H9 (cell line): Measurements from ENCODE around the gene TSPAN18. TPM values are rescaled to one million over a fixed set of nuclear protein-coding genes. Genes with fewer than 3 reads are reported as not detected.

Experiments
- DNase-seq: peaks from one replicate; pipeline ENCODE4 v3.0.0-alpha.2; 2017
- H2AFZ ChIP-seq: one replicate; pipeline ENCODE4 v1.6.1; 2013; ENCODE audit warnings: mild to moderate bottlenecking, low read length, control low read depth, moderate library complexity
- H2AK5ac ChIP-seq: 2 replicates; pipeline ENCODE4 v1.6.1; 2013; ENCODE audit warnings: low read length, control low read depth, mixed read lengths; ENCODE audit not compliant: insufficient read length
- H2BK120ac ChIP-seq: one replicate; pipeline ENCODE4 v1.6.1; 2013; ENCODE audit warnings: low read depth, mild to moderate bottlenecking, low read length, control low read depth, inconsistent platforms; ENCODE audit not compliant: poor library complexity, severe bottlenecking
- H2BK12ac ChIP-seq: 2 replicates; pipeline ENCODE4 v1.6.1; 2013; ENCODE audit warnings: low read length, control low read depth, mixed read lengths, low read depth; ENCODE audit not compliant: insufficient read length
- H2BK15ac ChIP-seq: 2 replicates; pipeline ENCODE4 v1.6.1; 2013; ENCODE audit warnings: low read depth, low read length, control low read depth
- H2BK20ac ChIP-seq: one replicate; pipeline ENCODE4 v1.6.1; 2013; ENCODE audit warnings: low read depth, mild to moderate bottlenecking, low read length, control low read depth, inconsistent platforms; ENCODE audit not compliant: poor library complexity, severe bottlenecking
- H2BK5ac ChIP-seq: 2 replicates; pipeline ENCODE4 v1.6.1; 2013; ENCODE audit warnings: low read length, control low read depth, mixed read lengths; ENCODE audit not compliant: insufficient read length
- H3K14ac ChIP-seq: 2 replicates; pipeline ENCODE4 v1.6.1; 2013; ENCODE audit warnings: low read length, control low read depth; ENCODE audit not compliant: insufficient read depth
- H3K18ac ChIP-seq: 2 replicates; pipeline ENCODE4 v1.6.1; 2013; ENCODE audit warnings: low read depth, mild to moderate bottlenecking, mixed read lengths, low read length, control low read depth; ENCODE audit not compliant: insufficient read length
- H3K23ac ChIP-seq: 2 replicates; pipeline ENCODE4 v1.6.1; 2013; ENCODE audit warnings: low read length, control low read depth, mixed read lengths, low read depth; ENCODE audit not compliant: insufficient read length
- H3K23me2 ChIP-seq: 2 replicates; pipeline ENCODE4 v1.6.1; 2013; ENCODE audit warnings: low read depth, mild to moderate bottlenecking, mixed read lengths, low read length, control low read depth; ENCODE audit not compliant: insufficient read length, poor library complexity, severe bottlenecking
- H3K27ac ChIP-seq: 2 replicates; pipeline ENCODE4 v1.5.1; 2013; ENCODE audit warnings: low read length, control low read depth, mixed read lengths, low read depth; ENCODE audit not compliant: insufficient read length
- H3K27me3 ChIP-seq: 2 replicates; pipeline ENCODE4 v1.6.1; 2013; ENCODE audit warnings: low read length, control low read depth, inconsistent platforms; ENCODE audit not compliant: insufficient read depth
- H3K4ac ChIP-seq: 2 replicates; pipeline ENCODE4 v1.6.1; 2013; ENCODE audit warnings: low read depth, mild to moderate bottlenecking, control low read depth, inconsistent platforms, low read length, moderate library complexity
- H3K4me1 ChIP-seq: 2 replicates; pipeline ENCODE4 v1.6.1; 2013; ENCODE audit warnings: low read length, control low read depth, inconsistent platforms; ENCODE audit not compliant: insufficient read depth
- H3K4me2 ChIP-seq: 2 replicates; pipeline ENCODE4 v1.6.1; 2013; ENCODE audit warnings: low read length, control low read depth, mixed read lengths; ENCODE audit not compliant: insufficient read length, insufficient read depth
- H3K56ac ChIP-seq: 2 replicates; pipeline ENCODE4 v1.6.1; 2013; ENCODE audit warnings: low read depth, mild to moderate bottlenecking, mixed read lengths, low read length, control low read depth; ENCODE audit not compliant: insufficient read length
- H3K79me1 ChIP-seq: 2 replicates; pipeline ENCODE4 v1.6.1; 2013; ENCODE audit warnings: low read depth, mild to moderate bottlenecking, moderate library complexity, low read length, control low read depth, inconsistent platforms; ENCODE audit not compliant: insufficient read depth, poor library complexity, severe bottlenecking
- H3K79me2 ChIP-seq: 2 replicates; pipeline ENCODE4 v1.6.1; 2013; ENCODE audit warnings: low read length, control low read depth, inconsistent platforms; ENCODE audit not compliant: insufficient read depth
- H3K9ac ChIP-seq: 2 replicates; pipeline ENCODE4 v1.6.1; 2013; ENCODE audit warnings: low read length, control low read depth, mixed read lengths; ENCODE audit not compliant: insufficient read length; ENCODE audit errors: extremely low read depth
- H3K9me3 ChIP-seq: one replicate; pipeline ENCODE4 v1.6.1; 2013; ENCODE audit warnings: low read depth, low read length, inconsistent platforms; ENCODE audit not compliant: control insufficient read depth
- H3T11ph ChIP-seq: one replicate; pipeline ENCODE4 v1.6.1; 2013; ENCODE audit warnings: mild to moderate bottlenecking, low read length, control low read depth, inconsistent platforms
- H4K20me1 ChIP-seq: one replicate; pipeline ENCODE4 v1.6.1; 2013; ENCODE audit not compliant: control insufficient read depth, insufficient read length, insufficient read depth
- H4K5ac ChIP-seq: 2 replicates; pipeline ENCODE4 v1.6.1; 2013; ENCODE audit warnings: low read depth, mild to moderate bottlenecking, mixed read lengths, low read length, control low read depth; ENCODE audit not compliant: insufficient read length
- H4K8ac ChIP-seq: replicated peaks from 2 replicates; pipeline ENCODE4 v1.6.1; 2013; ENCODE audit warnings: low read length, control low read depth, mixed read lengths, low read depth; ENCODE audit not compliant: insufficient read length
- H4K91ac ChIP-seq: 2 replicates; pipeline ENCODE4 v1.6.1; 2013; ENCODE audit warnings: low read depth, mild to moderate bottlenecking, moderate library complexity, mixed read lengths, low read length, control low read depth; ENCODE audit not compliant: insufficient read length
- H3K27ac Mint-ChIP-seq, 3 experiments: 2 replicates in 2 of 3; 3 replicates in 1 of 3; pipeline ENCODE4 v1.8.0; 2020 to 2021; ENCODE audit warnings: mixed read lengths in 3 of 3, mild to moderate bottlenecking in 1 of 3, moderate library complexity in 1 of 3
- H3K27me3 Mint-ChIP-seq: 2 replicates; pipeline ENCODE4 v1.8.0; 2021; ENCODE audit warnings: low read depth, mild to moderate bottlenecking, moderate library complexity, mixed read lengths
- H3K36me3 Mint-ChIP-seq, 3 experiments: 2 replicates in 2 of 3; 3 replicates in 1 of 3; pipeline ENCODE4 v1.8.0; 2020 to 2021; ENCODE audit warnings: low read depth in 3 of 3, mixed read lengths in 3 of 3; ENCODE audit not compliant: insufficient read depth in 1 of 3
- H3K4me1 Mint-ChIP-seq, 2 experiments: 2 replicates each; pipeline ENCODE4 v1.8.0; 2020; ENCODE audit warnings: mixed read lengths in 2 of 2
- H3K4me3 Mint-ChIP-seq, 2 experiments: 2 replicates in 1 of 2; 3 replicates in 1 of 2; pipeline ENCODE4 v1.8.0; 2020 to 2021; ENCODE audit warnings: mild to moderate bottlenecking in 2 of 2, mixed read lengths in 2 of 2, moderate library complexity in 1 of 2
- H3K9me3 Mint-ChIP-seq, 2 experiments: 2 replicates in 1 of 2; 3 replicates in 1 of 2; pipeline ENCODE4 v1.8.0; 2020; ENCODE audit warnings: mild to moderate bottlenecking in 2 of 2, mixed read lengths in 2 of 2, moderate library complexity in 1 of 2
- CTCF ChIP-seq: fragments of 200-600 bp; sonication (generic); conservative IDR thresholded peaks from 3 replicates; pipeline ENCODE4 v1.8.0; 2021; ENCODE audit warnings: antibody characterized with exemption, mild to moderate bottlenecking
- WGBS: extraction: QIAGEN DNeasy Blood & Tissue Kit; methylation state at CpG from one replicate; pipeline ENCODE4 v1.1.7; 2013; ENCODE audit warnings: missing lambda C conversion rate, low lambda C conversion rate, mixed read lengths; ENCODE audit not compliant: insufficient read length; ENCODE audit errors: extremely low coverage; 5-methylcytosine and 5-hydroxymethylcytosine counted together
- total RNA-seq: library from RNA; stranded (reverse); gene quantifications from 2 replicates; pipeline ENCODE4 v1.2.1, GENCODE V29; 2021

Gene TSPAN18
- total RNA-seq, 1 experiment from 2014 or later = 25.3 TPM

GRCh38 chr11:44963948-44964347, 237.2 kb downstream of the TSPAN18 start:
- no peak overlapping the region for H3K4ac ChIP-seq
- no peak overlapping the region for H2BK120ac ChIP-seq
- no peaks in the 10 kb centered on the region for H3K36me3 Mint-ChIP-seq
- peaks cover 69 to 83% of the 10 kb centered on the region in 2 experiments for H3K4me1 Mint-ChIP-seq
- H3K14ac ChIP-seq = peak overlapping the region; percentile 39; the same call in 1 of the 2 replicates
- H4K5ac ChIP-seq = no peak overlapping the region
- no peak overlapping the region for H3T11ph ChIP-seq
- no peak overlapping the region for H3K18ac ChIP-seq
- no peaks in the 10 kb centered on the region for H3K79me1 ChIP-seq
- no peaks in the 10 kb centered on the region; a peak in 1 of 5 replicates for H3K9me3 Mint-ChIP-seq
- H4K8ac ChIP-seq = no peak overlapping the region
- no peaks in the 10 kb centered on the region for H3K9me3 ChIP-seq
- H3K27me3 Mint-ChIP-seq = peaks cover 8% of the 10 kb centered on the region
- no peak overlapping the region for H4K91ac ChIP-seq
- no peak overlapping the region for H3K27ac ChIP-seq
- no peak overlapping the region for H3K23ac ChIP-seq
- no peaks in the 10 kb centered on the region for H3K23me2 ChIP-seq
- peak overlapping the region; percentile 85 to 90 (median 88); a peak in 5 of 7 replicates for H3K27ac Mint-ChIP-seq
- H2BK5ac ChIP-seq = no peak overlapping the region
- H3K4me2 ChIP-seq = no peak overlapping the region
- H3K79me2 ChIP-seq = no peaks in the 10 kb centered on the region
- H2BK12ac ChIP-seq = no peak overlapping the region
- no peak overlapping the region for H3K9ac ChIP-seq
- WGBS = no CpG with 5 or more reads among the region's 5 CpGs
- no peaks in the 10 kb centered on the region for H3K27me3 ChIP-seq
- no peak for TF ChIP-seq CTCF
- no peak for DNase-seq
- H2AK5ac ChIP-seq = no peak overlapping the region
- no peak overlapping the region for H2BK15ac ChIP-seq
- no peak overlapping the region for H3K56ac ChIP-seq
- H2BK20ac ChIP-seq = no peak overlapping the region
- no peaks in the 10 kb centered on the region for H4K20me1 ChIP-seq
- H3K4me3 Mint-ChIP-seq = peak overlapping the region in 1 of 2 experiments; percentile 58; a peak in 2 of 5 replicates
- peaks cover 13% of the 10 kb centered on the region; the same call in 1 of the 2 replicates for H3K4me1 ChIP-seq
- H2AFZ ChIP-seq = no peak overlapping the region
